CD4-positive, alpha-beta T cell (primary cell): ENCODE measurements around the gene PDE5A. TPM values are rescaled to one million over a fixed set of nuclear protein-coding genes. Genes with fewer than 3 reads are reported as not detected.

ENCODE experiments used
- ATAC-seq: fragments of 200-7000 bp; cut with Tn5 transposase; one replicate; pipeline ENCODE4 v1.10.0; 2022; ENCODE audit warnings: mild to moderate bottlenecking; ENCODE audit not compliant: poor library complexity
- CTCF ChIA-PET: fragments of 350-600 bp; sonication (Branson Sonifier 250); formaldehyde crosslinking; loops from one replicate; lab custom pipeline; 2021; ENCODE audit warnings: antibody characterized with exemption, inconsistent platforms; lab: Charles Lee
- POLR2A ChIA-PET: fragments of 350-600 bp; sonication (Branson Sonifier 250); formaldehyde crosslinking; loops from one replicate; lab custom pipeline; 2021; ENCODE audit warnings: antibody characterized with exemption, inconsistent platforms; lab: Charles Lee
- DNase-seq, 14 experiments: peaks; one replicate each; pipeline ENCODE4 v3.0.0-alpha.2; 2013 to 2020; ENCODE audit warnings: mixed read lengths in 2 of 14
- H3K27ac ChIP-seq, 2 donors: one replicate each; pipeline versions ENCODE4 v1.5.1 to v1.7.0; 2013; ENCODE audit warnings: low read length in 2 of 2, low read depth in 1 of 2, mild to moderate bottlenecking in 1 of 2
- H3K27me3 ChIP-seq, 2 experiments: 1 replicate in 1 of 2; 2 replicates in 1 of 2; pipeline versions ENCODE4 v1.6.1 to v1.7.0; 2013; ENCODE audit warnings: low read length in 2 of 2, control low read depth in 1 of 2, mild to moderate bottlenecking in 1 of 2, moderate library complexity in 1 of 2; ENCODE audit not compliant: insufficient read depth in 2 of 2, control insufficient read depth in 1 of 2
- H3K36me3 ChIP-seq: one replicate; pipeline ENCODE4 v1.6.1; 2013; ENCODE audit warnings: low read length, control low read depth; ENCODE audit not compliant: insufficient read depth
- H3K4me1 ChIP-seq: one replicate; pipeline ENCODE4 v1.6.1; 2013; ENCODE audit warnings: low read length, control low read depth; ENCODE audit not compliant: insufficient read depth
- H3K4me3 ChIP-seq: one replicate; pipeline ENCODE4 v1.5.1; 2013; ENCODE audit warnings: mild to moderate bottlenecking, low read length, moderate library complexity
- H3K9me3 ChIP-seq, 2 experiments: 1 replicate in 1 of 2; 2 replicates in 1 of 2; pipeline versions ENCODE4 v1.6.1 to v1.7.0; 2013; ENCODE audit warnings: low read length in 2 of 2, mild to moderate bottlenecking in 2 of 2, control low read depth in 1 of 2, moderate library complexity in 1 of 2; ENCODE audit not compliant: control insufficient read depth in 1 of 2, insufficient read depth in 1 of 2
- H3K27ac Mint-ChIP-seq: one replicate; pipeline ENCODE4 v1.8.0; 2020; ENCODE audit warnings: mixed read lengths
- H3K27me3 Mint-ChIP-seq: one replicate; pipeline ENCODE4 v1.8.0; 2021; ENCODE audit warnings: mixed read lengths
- H3K36me3 Mint-ChIP-seq: one replicate; pipeline ENCODE4 v1.8.0; 2021; ENCODE audit warnings: low read depth, mixed read lengths
- H3K4me1 Mint-ChIP-seq: one replicate; pipeline ENCODE4 v1.8.0; 2021; ENCODE audit warnings: low read depth, mixed read lengths
- H3K4me3 Mint-ChIP-seq: one replicate; pipeline ENCODE4 v1.8.0; 2020; ENCODE audit warnings: mild to moderate bottlenecking, mixed read lengths
- H3K9me3 Mint-ChIP-seq: one replicate; pipeline ENCODE4 v1.8.0; 2020; ENCODE audit warnings: mixed read lengths
- CTCF ChIP-seq: fragments of 200-600 bp; IDR thresholded peaks from one replicate; pipeline ENCODE4 v1.8.0; 2022; ENCODE audit warnings: antibody characterized with exemption, mild to moderate bottlenecking
- intact Hi-C, 2 experiments: fragments of 100-400 bp; cut with DNase I in 1 of 2; cut with micrococcal nuclease in 1 of 2; formaldehyde crosslinking; loops; one replicate each; pipeline versions ENCODE4 v1.15.1 to v1.9.0; 2023 to 2025; cut with DNase I, micrococcal nuclease
- total RNA-seq, 174 experiments: library from RNA in 2 of 174; stranded (reverse) in 2 of 174; gene quantifications; one replicate each; pipeline ENCODE4 v1.2.3 and lab custom pipeline; 2021 to 2026

The PDE5A gene
- total RNA-seq, 2 experiments from 2014 or later: 0.11 to 0.56 TPM

- H3K4me3 Mint-ChIP-seq: no peak overlapping the region
- no peak overlapping the region for H3K4me3 ChIP-seq
- peaks cover 24% of the 10 kb centered on the region for H3K36me3 ChIP-seq
- intact Hi-C loops: no loop called here
- no peaks in the 10 kb centered on the region for H3K27me3 Mint-ChIP-seq
- peaks cover 69% of the 10 kb centered on the region for H3K36me3 Mint-ChIP-seq
- ChIA-PET CTCF (no interaction called here), POLR2A (no interaction called here)
- no peaks in the 10 kb centered on the region for H3K27me3 ChIP-seq
- no peak overlapping the region for H3K27ac ChIP-seq
- no peaks in the 10 kb centered on the region for H3K4me1 Mint-ChIP-seq
- H3K4me1 ChIP-seq: no peaks in the 10 kb centered on the region
- ATAC-seq (no peak), DNase-seq (no peak)
- no peak for TF ChIP-seq CTCF
- no peaks in the 10 kb centered on the region for H3K9me3 Mint-ChIP-seq
- no peak overlapping the region for H3K27ac Mint-ChIP-seq
- H3K9me3 ChIP-seq: no peaks in the 10 kb centered on the region
Observed at GRCh38 chr4:119501740-119502139, 126.9 kb downstream of the PDE5A start.

- Mint-ChIP-seq H3K27me3 (no peaks in the 10 kb centered on the region), H3K9me3 (no peaks in the 10 kb centered on the region), H3K36me3 (peaks cover 90% of the 10 kb centered on the region), H3K27ac (no peak overlapping the region), H3K4me1 (no peaks in the 10 kb centered on the region), H3K4me3 (no peak overlapping the region)
- ATAC-seq: no peak
- no peak for TF ChIP-seq CTCF
- H3K36me3 ChIP-seq: peaks cover 45% of the 10 kb centered on the region
- intact Hi-C loops: loop anchor here in 1 of 2 experiments (10.0 kb wide), 1 partner anchor 514 kb away; no protein-coding TSS in a partner anchor
- H3K9me3 ChIP-seq: no peaks in the 10 kb centered on the region
- H3K4me3 ChIP-seq: no peak overlapping the region
- no peaks in the 10 kb centered on the region for H3K4me1 ChIP-seq
- no peak overlapping the region for H3K27ac ChIP-seq
- DNase-seq: no peak
- CTCF ChIA-PET: interaction anchor here (1.1 kb wide), 1 partner anchor 44 kb away, joined by 3 read pairs; no protein-coding TSS in a partner anchor
- H3K27me3 ChIP-seq: no peaks in the 10 kb centered on the region
- POLR2A ChIA-PET: no interaction called here
Observed at GRCh38 chr4:119498527-119498926, 130.1 kb downstream of the PDE5A start.

DNA sequence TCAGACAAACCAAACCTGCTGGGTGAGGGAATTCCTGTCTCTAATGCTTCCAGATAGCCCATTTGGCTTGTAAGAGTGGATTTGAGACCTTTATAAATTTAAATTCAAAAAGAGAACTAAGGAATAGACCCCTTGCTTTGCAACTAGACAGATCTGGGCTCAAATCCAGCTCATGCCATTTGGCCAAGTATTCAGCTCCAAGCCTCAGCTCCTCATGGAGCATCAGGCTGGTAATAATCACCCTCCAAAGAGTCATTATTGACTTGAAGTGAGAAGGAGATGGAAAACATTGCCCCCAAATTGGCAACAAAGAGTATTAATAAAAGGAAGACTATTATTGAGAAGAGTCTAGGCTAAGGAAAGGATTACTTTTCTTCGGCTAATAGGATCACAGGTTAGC, 134.7 kb downstream of the PDE5A start:
- ATAC-seq (no peak), DNase-seq (no peak)
- Mint-ChIP-seq H3K4me3 (no peak overlapping the region), H3K27ac (no peak overlapping the region), H3K36me3 (peaks cover 49% of the 10 kb centered on the region), H3K4me1 (no peaks in the 10 kb centered on the region), H3K9me3 (no peaks in the 10 kb centered on the region), H3K27me3 (no peaks in the 10 kb centered on the region)
- CTCF ChIA-PET: no interaction called here
- Histone ChIP-seq H3K27ac (no peak overlapping the region), H3K4me1 (no peaks in the 10 kb centered on the region), H3K4me3 (no peak overlapping the region), H3K27me3 (no peaks in the 10 kb centered on the region), H3K9me3 (no peaks in the 10 kb centered on the region), H3K36me3 (peaks cover 39% of the 10 kb centered on the region)
- POLR2A ChIA-PET: no interaction called here
- no peak for TF ChIP-seq CTCF
- intact Hi-C loops: loop anchor here (1.0 to 10.0 kb wide), 2 partner anchors 180 to 509 kb away; no protein-coding TSS in a partner anchor
